Activated CD4-positive, alpha-beta T cell treated with anti-CD3 and anti-CD28 coated beads, Interleukin-2, amount 10 ng/mL, durations not matched to agents 24 days and 14 days (primary cell): ENCODE data around the gene IAH1. TPM values are rescaled to one million over a fixed set of nuclear protein-coding genes. Genes with fewer than 3 reads are reported as not detected.
"Not testable (repeated sequence)": the region's sequence is repeated elsewhere in the genome, so short reads cannot be mapped to it uniquely, and the experiment has no call there.

Experiments
- DNase-seq: peaks from one replicate; pipeline ENCODE4 v3.0.0; 2022
- H3K27ac Mint-ChIP-seq: one replicate; pipeline ENCODE4 v1.8.0; 2022; ENCODE audit warnings: mild to moderate bottlenecking, mixed read lengths
- H3K27me3 Mint-ChIP-seq: one replicate; pipeline ENCODE4 v1.8.0; 2022; ENCODE audit warnings: mixed read lengths
- H3K36me3 Mint-ChIP-seq: one replicate; pipeline ENCODE4 v1.8.0; 2022; ENCODE audit warnings: low read depth, mild to moderate bottlenecking, mixed read lengths
- H3K4me1 Mint-ChIP-seq: one replicate; pipeline ENCODE4 v1.8.0; 2021; ENCODE audit warnings: mixed read lengths
- H3K4me3 Mint-ChIP-seq: one replicate; pipeline ENCODE4 v1.8.0; 2022; ENCODE audit warnings: mild to moderate bottlenecking, moderate library complexity, mixed read lengths
- H3K9me3 Mint-ChIP-seq: one replicate; pipeline ENCODE4 v1.8.0; 2021; ENCODE audit warnings: mixed read lengths
- intact Hi-C: fragments of 100-400 bp; cut with micrococcal nuclease; formaldehyde crosslinking; loops from one replicate; pipeline ENCODE4 v1.15.1; 2023
- total RNA-seq: library from RNA; stranded (reverse); gene quantifications from 2 replicates; pipeline ENCODE4 v1.2.3, GENCODE V29; 2022

IAH1 gene
- total RNA-seq, 1 donor from 2014 or later: 78.6 TPM

DNA sequence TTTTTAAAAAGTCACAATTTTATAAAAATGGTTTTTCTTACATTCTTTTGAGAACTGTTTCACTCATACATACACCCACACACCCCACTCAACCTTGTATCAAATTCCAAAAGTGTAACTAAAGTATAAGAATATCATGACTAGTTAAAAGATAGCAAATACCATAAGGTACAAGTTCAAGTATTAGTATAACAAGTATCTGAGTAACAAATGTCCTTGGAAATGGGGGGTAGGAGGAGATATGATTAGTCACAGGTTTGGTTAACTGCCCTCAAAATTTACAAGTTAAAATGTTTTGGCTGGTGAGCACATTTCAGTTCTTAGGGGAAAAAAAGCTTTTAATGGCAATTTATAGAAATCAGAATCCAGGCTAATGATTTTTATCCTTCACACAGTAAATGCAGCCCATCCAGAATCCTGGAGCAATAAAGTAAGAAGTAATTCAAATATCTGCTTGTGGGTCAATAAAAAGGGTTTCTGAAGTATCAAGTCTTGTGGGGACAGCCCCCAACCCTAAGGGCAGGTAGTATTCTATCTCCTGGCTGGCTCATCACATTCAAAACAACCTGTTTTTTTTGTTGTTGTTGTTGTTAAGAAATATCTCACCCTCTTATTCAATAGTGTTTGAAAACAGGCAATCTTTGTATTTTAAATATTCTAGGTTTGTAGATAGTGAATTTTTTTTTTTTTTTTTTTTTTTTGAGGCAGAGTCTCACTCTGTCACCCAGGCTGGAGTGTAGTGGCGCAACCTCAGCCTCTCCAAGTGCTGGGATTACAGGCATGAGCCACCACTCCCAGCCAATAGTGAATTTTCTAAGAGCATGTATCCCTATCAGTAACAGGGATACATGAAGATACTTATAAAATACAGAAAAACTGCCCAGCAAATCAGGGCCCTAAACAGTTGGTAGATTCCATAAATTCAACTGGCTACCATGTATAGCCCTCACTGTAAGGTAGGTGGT, 14.5 kb downstream of the IAH1 start:
- Mint-ChIP-seq H3K27me3 (no peaks in the 10 kb centered on the region), H3K27ac (peak overlapping the region; percentile 77), H3K4me3 (no peak overlapping the region), H3K9me3 (no peaks in the 10 kb centered on the region), H3K4me1 (peaks cover 15% of the 10 kb centered on the region), H3K36me3 (peaks cover 77% of the 10 kb centered on the region)
- intact Hi-C loops: no loop called here
- no peak for DNase-seq

DNA sequence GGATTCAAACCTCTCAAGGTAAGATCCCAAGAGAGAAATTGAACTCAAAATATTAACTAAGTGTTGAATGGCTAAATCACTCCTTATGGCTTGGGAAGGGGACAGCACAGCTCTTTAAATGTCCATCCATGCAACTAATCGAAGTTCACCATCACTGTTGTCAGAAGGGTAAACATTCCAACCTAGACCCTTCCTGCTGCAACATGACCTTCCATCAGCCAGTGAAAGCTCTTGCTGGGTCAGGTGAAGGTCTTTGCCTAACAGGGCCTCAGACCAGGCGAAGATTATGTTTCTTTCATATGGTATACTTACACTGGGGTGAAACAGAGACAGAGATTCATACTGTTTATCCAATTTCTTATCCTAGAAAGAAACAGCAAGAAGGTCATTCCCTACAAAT, 16.4 kb downstream of the IAH1 start:
- H3K27ac Mint-ChIP-seq: no peak overlapping the region
- H3K36me3 Mint-ChIP-seq: peaks cover 71% of the 10 kb centered on the region
- no peaks in the 10 kb centered on the region for H3K9me3 Mint-ChIP-seq
- no peak overlapping the region for H3K4me3 Mint-ChIP-seq
- H3K27me3 Mint-ChIP-seq: no peaks in the 10 kb centered on the region
- H3K4me1 Mint-ChIP-seq: peaks cover 18% of the 10 kb centered on the region
- no peak for DNase-seq
- intact Hi-C loops: loop anchor here (5.0 kb wide), 1 partner anchor 62 kb away; no protein-coding TSS in a partner anchor

DNA sequence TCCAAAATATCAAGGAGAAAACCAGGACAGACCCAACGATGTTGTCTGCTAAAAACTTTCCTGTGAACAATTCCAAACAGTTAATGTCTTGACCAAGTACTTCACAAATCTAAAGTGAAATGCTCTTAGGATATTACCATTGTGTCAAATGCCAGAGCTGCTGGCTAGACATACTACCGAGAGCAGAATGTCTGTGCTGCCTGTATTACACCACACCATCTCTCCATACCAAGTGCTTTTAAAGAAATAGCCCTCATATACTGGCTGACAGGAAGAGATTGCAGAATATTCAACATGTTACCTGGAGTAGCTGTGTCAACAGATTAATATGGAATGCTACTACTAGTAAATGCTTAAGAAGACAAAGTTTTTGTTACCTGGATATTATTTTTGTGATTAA, 18.6 kb downstream of the IAH1 start:
- intact Hi-C loops: loop anchor here (5.0 kb wide), 1 partner anchor 59 kb away; no protein-coding TSS in a partner anchor
- Mint-ChIP-seq H3K27me3 (no peaks in the 10 kb centered on the region), H3K9me3 (no peaks in the 10 kb centered on the region), H3K4me3 (no peak overlapping the region), H3K36me3 (peaks cover 70% of the 10 kb centered on the region), H3K4me1 (peaks cover 26% of the 10 kb centered on the region), H3K27ac (no peak overlapping the region)
- no peak for DNase-seq

DNA sequence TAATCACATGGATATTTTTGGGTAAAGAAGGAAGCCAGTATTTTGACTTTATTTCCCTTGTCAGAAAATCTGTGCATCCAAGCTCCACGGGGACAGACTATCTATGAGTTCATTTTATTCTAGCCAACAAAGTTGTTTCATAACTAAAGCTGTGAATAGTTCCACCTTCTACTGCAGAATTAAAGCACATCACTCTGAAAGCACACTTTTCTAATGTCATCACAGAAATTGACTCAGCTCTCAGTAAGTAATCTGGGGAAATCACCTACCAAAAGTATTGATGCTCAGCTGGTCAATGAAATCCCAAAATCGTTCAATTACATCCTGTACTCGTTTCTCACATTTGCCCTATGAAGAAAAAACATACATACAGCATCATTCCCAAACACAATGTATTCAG, 19.1 kb downstream of the IAH1 start:
- Mint-ChIP-seq H3K4me1 (peaks cover 27% of the 10 kb centered on the region), H3K36me3 (peaks cover 71% of the 10 kb centered on the region), H3K27me3 (no peaks in the 10 kb centered on the region), H3K27ac (no peak overlapping the region), H3K9me3 (no peaks in the 10 kb centered on the region), H3K4me3 (no peak overlapping the region)
- DNase-seq: no peak
- intact Hi-C loops: loop anchor here (5.0 kb wide), 1 partner anchor 59 kb away; no protein-coding TSS in a partner anchor

DNA sequence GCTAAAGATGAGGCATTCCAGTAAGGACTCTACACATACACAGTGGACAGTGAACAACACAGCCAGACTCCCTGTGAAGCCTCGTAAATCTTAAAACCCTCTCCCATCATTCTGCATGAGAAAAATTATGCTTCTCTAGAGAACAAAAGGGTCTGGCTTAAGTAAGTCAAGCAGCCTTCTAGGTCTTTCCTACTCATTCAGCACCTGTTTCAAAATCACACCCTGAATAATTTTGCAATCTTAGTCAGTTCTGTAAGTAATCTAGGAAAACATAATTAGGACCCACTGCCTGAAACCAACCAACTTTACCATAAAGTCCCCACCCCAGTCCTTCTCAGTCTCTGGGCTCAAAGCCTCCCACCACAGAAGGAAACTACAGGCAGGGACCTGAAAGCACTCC, 19.7 kb downstream of the IAH1 start:
- Mint-ChIP-seq H3K36me3 (peaks cover 69% of the 10 kb centered on the region), H3K4me3 (no peak overlapping the region), H3K9me3 (no peaks in the 10 kb centered on the region)

DNA sequence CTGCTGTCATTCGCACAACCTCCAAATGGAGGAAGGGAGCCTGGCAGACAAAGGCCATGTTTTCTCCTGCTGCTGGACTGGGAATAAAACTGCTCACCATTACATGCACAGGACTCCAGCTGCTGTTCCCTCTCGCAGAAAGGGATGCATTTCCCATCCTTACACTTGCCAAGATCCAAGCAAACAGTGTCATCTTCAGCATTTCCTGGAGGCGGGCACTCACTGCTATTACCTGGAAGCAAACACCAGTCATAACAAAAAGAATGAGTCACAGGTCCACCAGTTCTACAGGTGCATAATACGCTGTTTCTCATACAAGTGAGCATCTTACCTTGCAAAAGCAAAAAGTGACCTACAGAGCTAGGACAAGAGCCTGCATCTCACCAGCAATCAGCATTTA, 22.7 kb downstream of the IAH1 start:
- H3K4me1 Mint-ChIP-seq: peaks cover 25% of the 10 kb centered on the region
- peak overlapping the region; percentile 54 for H3K27ac Mint-ChIP-seq
- no peak for DNase-seq
- intact Hi-C loops: no loop called here
- no peaks in the 10 kb centered on the region for H3K9me3 Mint-ChIP-seq
- H3K36me3 Mint-ChIP-seq: peaks cover 66% of the 10 kb centered on the region
- no peak overlapping the region for H3K4me3 Mint-ChIP-seq
- no peaks in the 10 kb centered on the region for H3K27me3 Mint-ChIP-seq

More for the DNA sequence above, 19.7 kb downstream of the IAH1 start:
- Mint-ChIP-seq H3K27ac (peak overlapping the region; percentile 18), H3K4me1 (peaks cover 21% of the 10 kb centered on the region), H3K27me3 (no peaks in the 10 kb centered on the region)
- intact Hi-C loops: loop anchor here (5.0 kb wide), 1 partner anchor 58 kb away; no protein-coding TSS in a partner anchor
- no peak for DNase-seq

DNA sequence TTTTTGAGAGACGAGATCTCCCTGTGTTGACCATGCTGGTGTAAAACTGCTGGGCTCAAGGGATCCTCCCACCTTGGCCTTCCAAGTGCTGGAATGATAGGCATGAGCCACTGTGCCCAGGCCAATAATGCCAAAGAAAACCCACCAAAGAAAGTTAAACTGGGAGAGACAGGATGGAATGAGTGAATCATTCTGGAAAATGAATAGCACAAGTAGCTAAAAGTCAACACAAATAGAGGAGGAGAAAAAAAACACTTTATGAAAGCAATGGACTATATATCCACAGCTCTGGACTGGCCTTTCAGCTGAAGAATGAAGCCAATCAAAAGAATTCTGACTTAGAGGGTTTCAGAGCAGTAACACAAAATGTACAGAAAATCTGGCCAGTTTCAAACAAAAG, 23.9 kb downstream of the IAH1 start:
- intact Hi-C loops: no loop called here
- no peaks in the 10 kb centered on the region for H3K9me3 Mint-ChIP-seq
- H3K4me3 Mint-ChIP-seq: no peak overlapping the region
- H3K27me3 Mint-ChIP-seq: no peaks in the 10 kb centered on the region
- no peak overlapping the region for H3K27ac Mint-ChIP-seq
- no peak for DNase-seq
- peaks cover 67% of the 10 kb centered on the region for H3K36me3 Mint-ChIP-seq
- H3K4me1 Mint-ChIP-seq: peaks cover 24% of the 10 kb centered on the region

DNA sequence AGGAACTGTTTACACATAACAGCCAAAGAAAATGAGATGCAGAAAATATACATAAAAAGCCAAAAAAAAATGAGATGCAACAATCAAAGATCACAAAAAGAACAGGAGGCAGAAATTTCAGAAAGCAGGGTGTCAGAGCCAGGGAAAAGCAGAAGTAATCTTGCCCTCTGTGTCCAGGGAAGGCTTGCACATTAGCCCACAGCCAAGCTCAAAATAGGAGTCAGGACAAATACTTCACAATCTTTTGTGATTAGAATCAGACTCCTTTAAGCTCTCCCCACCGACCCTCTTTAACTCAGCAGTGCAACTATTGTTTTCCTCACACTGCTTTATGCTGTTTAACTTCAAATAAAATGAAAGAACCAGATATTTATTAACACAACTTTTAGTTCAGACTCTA, 34.6 kb downstream of the IAH1 start:
- H3K36me3 Mint-ChIP-seq: peaks cover 57% of the 10 kb centered on the region
- no peak overlapping the region for H3K4me3 Mint-ChIP-seq
- no peak for DNase-seq
- H3K4me1 Mint-ChIP-seq: no peaks in the 10 kb centered on the region
- H3K9me3 Mint-ChIP-seq: no peaks in the 10 kb centered on the region
- H3K27ac Mint-ChIP-seq: no peak overlapping the region
- intact Hi-C loops: no loop called here
- H3K27me3 Mint-ChIP-seq: no peaks in the 10 kb centered on the region

DNA sequence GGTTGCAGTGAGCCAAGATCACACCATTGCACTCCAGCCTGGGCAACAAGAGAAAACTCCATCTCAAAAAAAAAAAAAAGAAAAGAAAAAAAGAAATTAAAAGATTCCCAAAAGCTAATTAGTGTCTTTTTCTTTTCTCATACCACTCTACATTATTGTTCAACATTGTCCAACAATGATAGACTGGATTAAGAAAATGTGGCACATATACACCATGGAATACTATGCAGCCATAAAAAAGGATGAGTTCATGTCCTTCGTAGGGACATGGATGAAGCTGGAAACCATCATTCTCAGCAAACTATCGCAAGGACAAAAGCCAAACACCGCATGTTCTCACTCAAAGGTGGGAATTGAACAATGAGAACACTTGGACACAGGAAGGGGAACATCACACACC, 39.6 kb downstream of the IAH1 start:
- H3K27me3 Mint-ChIP-seq, H3K4me1 Mint-ChIP-seq, intact Hi-C loops, DNase-seq, H3K9me3 Mint-ChIP-seq, H3K4me3 Mint-ChIP-seq, H3K27ac Mint-ChIP-seq: not testable (repeated sequence)
- peaks cover 48% of the 10 kb centered on the region for H3K36me3 Mint-ChIP-seq

DNA sequence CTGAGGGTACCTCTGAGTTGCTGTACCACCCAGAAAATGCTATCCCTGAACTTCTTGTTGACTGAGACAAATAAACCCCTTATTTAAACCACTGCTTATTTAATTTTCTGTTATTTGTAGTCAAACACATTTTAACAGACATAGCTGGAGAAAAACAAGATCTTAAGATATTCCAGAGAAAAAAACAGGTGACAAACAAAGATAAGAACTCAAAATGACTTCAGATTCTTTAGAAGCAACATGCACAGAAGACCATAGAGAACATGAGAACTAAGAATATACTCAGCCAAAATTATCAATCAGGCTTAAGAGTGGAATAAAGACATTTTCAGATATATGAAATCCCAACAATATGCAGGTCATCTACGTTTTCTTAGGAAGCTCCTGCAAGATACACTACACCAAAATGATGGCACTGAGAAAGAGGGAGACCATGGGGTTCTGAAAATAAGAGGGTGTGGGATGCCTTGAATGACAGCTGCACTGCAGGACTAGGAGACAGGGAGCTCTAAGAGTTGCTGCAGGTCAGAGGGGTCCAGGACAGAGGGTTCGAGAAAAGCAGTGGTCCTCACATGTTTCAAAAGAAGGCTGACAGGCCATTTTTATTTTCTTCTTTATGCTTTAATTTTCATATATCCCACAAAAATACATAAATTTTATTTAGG, 42.9 kb downstream of the IAH1 start:
- H3K9me3 Mint-ChIP-seq: no peaks in the 10 kb centered on the region
- DNase-seq: no peak
- no peaks in the 10 kb centered on the region for H3K4me1 Mint-ChIP-seq
- H3K27me3 Mint-ChIP-seq: no peaks in the 10 kb centered on the region
- H3K27ac Mint-ChIP-seq: no peak overlapping the region
- intact Hi-C loops: no loop called here
- H3K36me3 Mint-ChIP-seq: peaks cover 59% of the 10 kb centered on the region
- no peak overlapping the region for H3K4me3 Mint-ChIP-seq

DNA sequence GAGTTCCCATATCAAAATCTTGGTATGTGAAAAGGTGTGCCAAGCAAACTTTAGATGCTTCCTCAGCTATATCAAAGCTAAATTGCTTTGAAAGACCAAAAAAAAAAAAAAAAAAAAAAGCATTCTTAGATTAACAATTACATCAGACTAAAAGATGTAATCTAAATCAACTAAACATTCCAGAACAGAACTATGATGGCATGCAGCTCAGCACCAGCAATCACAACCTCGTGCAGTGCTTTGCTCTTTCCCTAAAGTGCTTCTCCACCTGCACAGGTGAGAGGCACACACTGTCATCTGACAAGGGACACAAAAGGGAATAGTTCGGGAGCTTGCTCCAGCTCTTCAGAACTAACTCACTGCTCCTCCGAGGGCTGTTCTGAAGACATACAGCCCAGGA, 43.8 kb downstream of the IAH1 start:
- intact Hi-C loops: no loop called here
- H3K27me3 Mint-ChIP-seq: no peaks in the 10 kb centered on the region
- no peak overlapping the region for H3K27ac Mint-ChIP-seq
- no peak for DNase-seq
- no peaks in the 10 kb centered on the region for H3K9me3 Mint-ChIP-seq
- no peak overlapping the region for H3K4me3 Mint-ChIP-seq
- H3K4me1 Mint-ChIP-seq: no peaks in the 10 kb centered on the region
- peaks cover 55% of the 10 kb centered on the region for H3K36me3 Mint-ChIP-seq

DNA sequence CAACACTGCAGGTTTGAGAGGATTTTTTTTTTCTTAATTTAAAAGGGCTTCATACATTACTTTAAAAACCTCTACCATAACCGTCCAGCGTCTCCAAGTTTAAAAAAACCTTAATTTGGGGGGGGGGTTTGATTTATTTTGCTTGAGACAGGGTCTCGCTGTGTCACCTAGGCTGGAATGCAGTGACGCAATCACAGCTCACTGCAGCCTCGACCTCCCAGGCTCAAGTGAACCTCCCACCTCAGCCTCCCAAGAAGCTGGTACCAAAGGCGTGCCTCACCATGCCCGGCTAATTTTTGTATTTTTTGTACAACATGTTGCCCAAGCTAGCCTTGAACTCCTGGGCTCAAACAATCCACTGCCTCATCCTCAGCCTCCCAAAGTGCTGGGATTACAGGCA, 44.4 kb downstream of the IAH1 start:
- Mint-ChIP-seq H3K4me1 (no peaks in the 10 kb centered on the region), H3K4me3 (no peak overlapping the region), H3K36me3 (peaks cover 53% of the 10 kb centered on the region), H3K27me3 (no peaks in the 10 kb centered on the region), H3K9me3 (no peaks in the 10 kb centered on the region), H3K27ac (no peak overlapping the region)
- intact Hi-C loops: no loop called here
- DNase-seq: no peak

DNA sequence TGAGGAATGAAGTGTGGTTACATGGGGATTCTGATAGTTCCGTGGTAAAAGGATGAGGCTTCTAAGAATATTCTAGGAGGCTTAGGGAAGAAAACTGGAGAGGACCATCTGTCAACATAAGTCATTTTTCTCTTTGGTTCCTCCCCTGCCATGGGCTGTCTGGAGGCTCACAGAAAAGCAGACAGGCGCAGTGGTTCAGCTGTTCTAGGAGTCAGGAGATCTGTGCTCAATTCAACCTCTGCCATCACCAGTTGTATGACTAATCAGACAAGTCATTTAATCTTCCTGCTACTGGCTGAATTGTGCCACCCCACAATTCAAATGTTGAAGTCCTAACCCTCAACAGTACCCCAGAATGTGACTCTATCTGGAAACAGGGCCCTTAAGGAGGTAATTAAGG, 44.9 kb downstream of the IAH1 start:
- Mint-ChIP-seq H3K4me3 (no peak overlapping the region), H3K36me3 (peaks cover 52% of the 10 kb centered on the region), H3K9me3 (no peaks in the 10 kb centered on the region), H3K4me1 (no peaks in the 10 kb centered on the region), H3K27me3 (no peaks in the 10 kb centered on the region), H3K27ac (no peak overlapping the region)
- DNase-seq: no peak
- intact Hi-C loops: no loop called here

DNA sequence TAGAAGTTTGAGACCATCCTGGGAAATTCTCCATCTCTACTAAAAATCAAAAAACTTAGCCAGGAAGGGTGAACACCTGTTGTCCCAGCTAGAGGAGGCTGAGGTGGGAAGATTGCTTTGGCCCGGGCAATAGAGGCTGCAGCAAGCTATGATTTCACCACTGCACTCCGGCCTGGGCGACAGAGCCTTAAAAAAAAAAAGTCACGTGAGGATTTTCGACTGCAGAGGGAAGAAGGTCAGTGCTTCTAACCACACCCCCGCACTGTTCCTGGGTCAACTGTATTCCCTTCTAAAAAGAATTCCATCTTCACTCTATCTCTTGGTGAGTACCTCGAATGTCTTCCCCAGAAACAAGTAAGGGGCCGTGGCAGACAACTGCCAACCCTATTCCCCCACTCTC, 49.9 kb downstream of the IAH1 start:
- no peaks in the 10 kb centered on the region for H3K4me1 Mint-ChIP-seq
- no peaks in the 10 kb centered on the region for H3K9me3 Mint-ChIP-seq
- H3K27me3 Mint-ChIP-seq: no peaks in the 10 kb centered on the region
- DNase-seq: no peak
- H3K27ac Mint-ChIP-seq: no peak overlapping the region
- no peak overlapping the region for H3K4me3 Mint-ChIP-seq
- intact Hi-C loops: no loop called here
- peaks cover 58% of the 10 kb centered on the region for H3K36me3 Mint-ChIP-seq
